ENCODE results near the gene RAB4A. TPM values are rescaled to one million over a fixed set of nuclear protein-coding genes. Genes with fewer than 3 reads are reported as not detected.

RAB4A gene
- total RNA-seq, 1 experiment from 2014 or later: 66.7 TPM

DNA sequence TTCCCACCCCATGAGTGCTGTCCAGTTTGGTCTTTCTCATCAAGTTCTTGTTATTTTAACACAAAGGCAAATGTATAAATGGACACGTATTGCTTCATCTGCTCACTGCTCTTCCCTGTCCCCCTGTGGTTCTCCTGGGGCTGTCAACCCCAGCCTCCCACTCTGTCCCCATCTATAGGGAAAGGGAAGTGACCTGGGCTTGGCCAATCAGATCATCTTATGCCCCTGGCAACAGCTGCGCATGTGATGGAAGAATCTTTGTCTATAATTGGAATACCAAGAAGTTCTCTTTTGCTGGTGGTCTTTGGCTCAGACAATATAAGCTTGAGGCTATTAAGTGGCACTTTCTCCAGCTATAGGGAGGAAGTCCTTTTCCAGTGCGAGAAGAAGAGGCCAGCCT lies 76.6 kb downstream of the RAB4A start:
- TF ChIP-seq, protein P1, sequence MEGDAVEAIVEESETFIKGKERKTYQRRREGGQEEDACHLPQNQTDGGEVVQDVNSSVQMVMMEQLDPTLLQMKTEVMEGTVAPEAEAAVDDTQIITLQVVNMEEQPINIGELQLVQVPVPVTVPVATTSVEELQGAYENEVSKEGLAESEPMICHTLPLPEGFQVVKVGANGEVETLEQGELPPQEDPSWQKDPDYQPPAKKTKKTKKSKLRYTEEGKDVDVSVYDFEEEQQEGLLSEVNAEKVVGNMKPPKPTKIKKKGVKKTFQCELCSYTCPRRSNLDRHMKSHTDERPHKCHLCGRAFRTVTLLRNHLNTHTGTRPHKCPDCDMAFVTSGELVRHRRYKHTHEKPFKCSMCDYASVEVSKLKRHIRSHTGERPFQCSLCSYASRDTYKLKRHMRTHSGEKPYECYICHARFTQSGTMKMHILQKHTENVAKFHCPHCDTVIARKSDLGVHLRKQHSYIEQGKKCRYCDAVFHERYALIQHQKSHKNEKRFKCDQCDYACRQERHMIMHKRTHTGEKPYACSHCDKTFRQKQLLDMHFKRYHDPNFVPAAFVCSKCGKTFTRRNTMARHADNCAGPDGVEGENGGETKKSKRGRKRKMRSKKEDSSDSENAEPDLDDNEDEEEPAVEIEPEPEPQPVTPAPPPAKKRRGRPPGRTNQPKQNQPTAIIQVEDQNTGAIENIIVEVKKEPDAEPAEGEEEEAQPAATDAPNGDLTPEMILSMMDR (conservative IDR thresholded peaks at IDR 0.05): no peak
- Histone ChIP-seq H2BK120ac (ENCODE audit: low read depth, low read length, poor library complexity, severe bottlenecking) (no peak overlapping the region), H4K8ac (replicated peaks; ENCODE audit: insufficient read length, low read depth, low read length) (no peak overlapping the region), H3K79me2 (ENCODE audit: insufficient read depth, low read length) (no peaks in the 10 kb centered on the region), H2BK5ac (ENCODE audit: insufficient read length, low read length) (no peak overlapping the region), H3K14ac (ENCODE audit: insufficient read depth, low read length) (no peak overlapping the region), H3T11ph (ENCODE audit: low read length) (no peak overlapping the region), H3K23ac (ENCODE audit: insufficient read length, low read depth, low read length) (no peak overlapping the region), H4K20me1 (ENCODE audit: control insufficient read depth, insufficient read depth, insufficient read length) (no peaks in the 10 kb centered on the region), H2BK15ac (ENCODE audit: low read depth, low read length) (no peak overlapping the region), H2AFZ (ENCODE audit: low read length) (no peak overlapping the region), H3K4ac (ENCODE audit: low read depth, low read length) (no peak overlapping the region), H3K56ac (ENCODE audit: insufficient read length, low read depth, low read length) (no peak overlapping the region), H4K5ac (ENCODE audit: insufficient read length, low read depth, low read length) (no peak overlapping the region), H3K79me1 (ENCODE audit: insufficient read depth, low read depth, low read length, poor library complexity, severe bottlenecking) (no peaks in the 10 kb centered on the region), H3K4me2 (ENCODE audit: insufficient read depth, insufficient read length, low read length) (no peak overlapping the region), H3K18ac (ENCODE audit: insufficient read length, low read depth, low read length) (no peak overlapping the region), H3K27ac (ENCODE audit: insufficient read length, low read depth, low read length) (no peak overlapping the region), H3K9me3 (ENCODE audit: control insufficient read depth, low read depth, low read length) (no peaks in the 10 kb centered on the region), H4K91ac (ENCODE audit: insufficient read length, low read depth, low read length) (no peak overlapping the region), H3K4me1 (ENCODE audit: insufficient read depth, low read length) (no peaks in the 10 kb centered on the region), H2BK20ac (ENCODE audit: low read depth, low read length, poor library complexity, severe bottlenecking) (no peak overlapping the region), H2BK12ac (ENCODE audit: insufficient read length, low read depth, low read length) (no peak overlapping the region), H3K9ac (ENCODE audit: extremely low read depth, insufficient read length, low read length) (no peak overlapping the region), H3K23me2 (ENCODE audit: insufficient read length, low read depth, low read length, poor library complexity, severe bottlenecking) (peaks cover 4% of the 10 kb centered on the region), H3K27me3 (ENCODE audit: insufficient read depth, low read length) (no peaks in the 10 kb centered on the region; the same call in 1 of the 2 replicates), H2AK5ac (ENCODE audit: insufficient read length, low read length) (no peak overlapping the region)
- Mint-ChIP-seq H3K36me3 (ENCODE audit: insufficient read depth in 1 of 3, low read depth in 3 of 3) (peaks cover 0 to 9% (median 3%) of the 10 kb centered on the region in 3 experiments; a peak in 3 of 7 replicates), H3K4me3 (no peak overlapping the region), H3K9me3 (peaks cover 6 to 9% of the 10 kb centered on the region in 2 experiments), H3K4me1 (peaks cover 5% of the 10 kb centered on the region in 2 experiments), H3K27ac (no peak overlapping the region), H3K27me3 (ENCODE audit: low read depth) (peaks cover 49% of the 10 kb centered on the region)
- no CpG with 5 or more reads among the region's 3 CpGs for WGBS (ENCODE audit: extremely low coverage, insufficient read length, low lambda C conversion rate)
- DNase-seq: no peak
